H9 (cell line): Measurements from ENCODE around the gene WDR5. TPM values are rescaled to one million over a fixed set of nuclear protein-coding genes. Genes with fewer than 3 reads are reported as not detected.
A peak's percentile ranks its signal among the peaks of the same experiment; 100 is the strongest.

Experiments used
- DNase-seq: peaks from one replicate; pipeline ENCODE4 v3.0.0-alpha.2; 2017
- H2AFZ ChIP-seq: one replicate; pipeline ENCODE4 v1.6.1; 2013; ENCODE audit warnings: mild to moderate bottlenecking, low read length, control low read depth, moderate library complexity
- H2AK5ac ChIP-seq: 2 replicates; pipeline ENCODE4 v1.6.1; 2013; ENCODE audit warnings: low read length, control low read depth, mixed read lengths; ENCODE audit not compliant: insufficient read length
- H2BK120ac ChIP-seq: one replicate; pipeline ENCODE4 v1.6.1; 2013; ENCODE audit warnings: low read depth, mild to moderate bottlenecking, low read length, control low read depth, inconsistent platforms; ENCODE audit not compliant: poor library complexity, severe bottlenecking
- H2BK12ac ChIP-seq: 2 replicates; pipeline ENCODE4 v1.6.1; 2013; ENCODE audit warnings: low read length, control low read depth, mixed read lengths, low read depth; ENCODE audit not compliant: insufficient read length
- H2BK15ac ChIP-seq: 2 replicates; pipeline ENCODE4 v1.6.1; 2013; ENCODE audit warnings: low read depth, low read length, control low read depth
- H2BK20ac ChIP-seq: one replicate; pipeline ENCODE4 v1.6.1; 2013; ENCODE audit warnings: low read depth, mild to moderate bottlenecking, low read length, control low read depth, inconsistent platforms; ENCODE audit not compliant: poor library complexity, severe bottlenecking
- H2BK5ac ChIP-seq: 2 replicates; pipeline ENCODE4 v1.6.1; 2013; ENCODE audit warnings: low read length, control low read depth, mixed read lengths; ENCODE audit not compliant: insufficient read length
- H3K14ac ChIP-seq: 2 replicates; pipeline ENCODE4 v1.6.1; 2013; ENCODE audit warnings: low read length, control low read depth; ENCODE audit not compliant: insufficient read depth
- H3K18ac ChIP-seq: 2 replicates; pipeline ENCODE4 v1.6.1; 2013; ENCODE audit warnings: low read depth, mild to moderate bottlenecking, mixed read lengths, low read length, control low read depth; ENCODE audit not compliant: insufficient read length
- H3K23ac ChIP-seq: 2 replicates; pipeline ENCODE4 v1.6.1; 2013; ENCODE audit warnings: low read length, control low read depth, mixed read lengths, low read depth; ENCODE audit not compliant: insufficient read length
- H3K23me2 ChIP-seq: 2 replicates; pipeline ENCODE4 v1.6.1; 2013; ENCODE audit warnings: low read depth, mild to moderate bottlenecking, mixed read lengths, low read length, control low read depth; ENCODE audit not compliant: insufficient read length, poor library complexity, severe bottlenecking
- H3K27ac ChIP-seq: 2 replicates; pipeline ENCODE4 v1.5.1; 2013; ENCODE audit warnings: low read length, control low read depth, mixed read lengths, low read depth; ENCODE audit not compliant: insufficient read length
- H3K27me3 ChIP-seq: 2 replicates; pipeline ENCODE4 v1.6.1; 2013; ENCODE audit warnings: low read length, control low read depth, inconsistent platforms; ENCODE audit not compliant: insufficient read depth
- H3K4ac ChIP-seq: 2 replicates; pipeline ENCODE4 v1.6.1; 2013; ENCODE audit warnings: low read depth, mild to moderate bottlenecking, control low read depth, inconsistent platforms, low read length, moderate library complexity
- H3K4me1 ChIP-seq: 2 replicates; pipeline ENCODE4 v1.6.1; 2013; ENCODE audit warnings: low read length, control low read depth, inconsistent platforms; ENCODE audit not compliant: insufficient read depth
- H3K4me2 ChIP-seq: 2 replicates; pipeline ENCODE4 v1.6.1; 2013; ENCODE audit warnings: low read length, control low read depth, mixed read lengths; ENCODE audit not compliant: insufficient read length, insufficient read depth
- H3K56ac ChIP-seq: 2 replicates; pipeline ENCODE4 v1.6.1; 2013; ENCODE audit warnings: low read depth, mild to moderate bottlenecking, mixed read lengths, low read length, control low read depth; ENCODE audit not compliant: insufficient read length
- H3K79me1 ChIP-seq: 2 replicates; pipeline ENCODE4 v1.6.1; 2013; ENCODE audit warnings: low read depth, mild to moderate bottlenecking, moderate library complexity, low read length, control low read depth, inconsistent platforms; ENCODE audit not compliant: insufficient read depth, poor library complexity, severe bottlenecking
- H3K79me2 ChIP-seq: 2 replicates; pipeline ENCODE4 v1.6.1; 2013; ENCODE audit warnings: low read length, control low read depth, inconsistent platforms; ENCODE audit not compliant: insufficient read depth
- H3K9ac ChIP-seq: 2 replicates; pipeline ENCODE4 v1.6.1; 2013; ENCODE audit warnings: low read length, control low read depth, mixed read lengths; ENCODE audit not compliant: insufficient read length; ENCODE audit errors: extremely low read depth
- H3K9me3 ChIP-seq: one replicate; pipeline ENCODE4 v1.6.1; 2013; ENCODE audit warnings: low read depth, low read length, inconsistent platforms; ENCODE audit not compliant: control insufficient read depth
- H3T11ph ChIP-seq: one replicate; pipeline ENCODE4 v1.6.1; 2013; ENCODE audit warnings: mild to moderate bottlenecking, low read length, control low read depth, inconsistent platforms
- H4K20me1 ChIP-seq: one replicate; pipeline ENCODE4 v1.6.1; 2013; ENCODE audit not compliant: control insufficient read depth, insufficient read length, insufficient read depth
- H4K5ac ChIP-seq: 2 replicates; pipeline ENCODE4 v1.6.1; 2013; ENCODE audit warnings: low read depth, mild to moderate bottlenecking, mixed read lengths, low read length, control low read depth; ENCODE audit not compliant: insufficient read length
- H4K8ac ChIP-seq: replicated peaks from 2 replicates; pipeline ENCODE4 v1.6.1; 2013; ENCODE audit warnings: low read length, control low read depth, mixed read lengths, low read depth; ENCODE audit not compliant: insufficient read length
- H4K91ac ChIP-seq: 2 replicates; pipeline ENCODE4 v1.6.1; 2013; ENCODE audit warnings: low read depth, mild to moderate bottlenecking, moderate library complexity, mixed read lengths, low read length, control low read depth; ENCODE audit not compliant: insufficient read length
- H3K27ac Mint-ChIP-seq, 3 experiments: 2 replicates in 2 of 3; 3 replicates in 1 of 3; pipeline ENCODE4 v1.8.0; 2020 to 2021; ENCODE audit warnings: mixed read lengths in 3 of 3, mild to moderate bottlenecking in 1 of 3, moderate library complexity in 1 of 3
- H3K27me3 Mint-ChIP-seq: 2 replicates; pipeline ENCODE4 v1.8.0; 2021; ENCODE audit warnings: low read depth, mild to moderate bottlenecking, moderate library complexity, mixed read lengths
- H3K36me3 Mint-ChIP-seq, 3 experiments: 2 replicates in 2 of 3; 3 replicates in 1 of 3; pipeline ENCODE4 v1.8.0; 2020 to 2021; ENCODE audit warnings: low read depth in 3 of 3, mixed read lengths in 3 of 3; ENCODE audit not compliant: insufficient read depth in 1 of 3
- H3K4me1 Mint-ChIP-seq, 2 experiments: 2 replicates each; pipeline ENCODE4 v1.8.0; 2020; ENCODE audit warnings: mixed read lengths in 2 of 2
- H3K4me3 Mint-ChIP-seq, 2 experiments: 2 replicates in 1 of 2; 3 replicates in 1 of 2; pipeline ENCODE4 v1.8.0; 2020 to 2021; ENCODE audit warnings: mild to moderate bottlenecking in 2 of 2, mixed read lengths in 2 of 2, moderate library complexity in 1 of 2
- H3K9me3 Mint-ChIP-seq, 2 experiments: 2 replicates in 1 of 2; 3 replicates in 1 of 2; pipeline ENCODE4 v1.8.0; 2020; ENCODE audit warnings: mild to moderate bottlenecking in 2 of 2, mixed read lengths in 2 of 2, moderate library complexity in 1 of 2
- WGBS: extraction: QIAGEN DNeasy Blood & Tissue Kit; methylation state at CpG from one replicate; pipeline ENCODE4 v1.1.7; 2013; ENCODE audit warnings: missing lambda C conversion rate, low lambda C conversion rate, mixed read lengths; ENCODE audit not compliant: insufficient read length; ENCODE audit errors: extremely low coverage; 5-methylcytosine and 5-hydroxymethylcytosine counted together
- total RNA-seq: library from RNA; stranded (reverse); gene quantifications from 2 replicates; pipeline ENCODE4 v1.2.1, GENCODE V29; 2021
- TF ChIP-seq, protein P1 (sequence below): fragments of 200-600 bp; sonication (generic); conservative IDR thresholded peaks from 3 replicates; pipeline ENCODE4 v1.8.0; 2021; ENCODE audit warnings: antibody characterized with exemption, mild to moderate bottlenecking

The WDR5 gene
- total RNA-seq, 1 experiment from 2014 or later = 72.3 TPM

DNA sequence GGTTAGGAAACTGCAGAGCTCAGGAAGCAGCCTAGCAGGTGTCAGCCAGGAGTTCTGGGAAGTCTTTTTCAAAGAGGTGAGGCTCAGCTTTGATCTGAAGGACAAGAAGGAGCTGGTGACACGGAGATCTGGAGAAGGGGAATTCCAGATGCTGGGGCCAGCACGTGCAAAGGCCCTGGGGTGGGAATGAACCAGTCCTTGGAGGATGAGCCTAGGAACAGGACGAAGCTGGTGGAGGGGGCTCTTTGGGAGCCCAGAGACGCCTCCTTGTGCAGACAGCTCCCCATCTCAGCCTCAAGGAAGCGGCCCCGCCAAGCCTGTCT lies 43.7 kb downstream of the WDR5 start:
- H4K20me1 ChIP-seq = peaks cover 2% of the 10 kb centered on the region
- H3K9ac ChIP-seq = no peak overlapping the region
- TF ChIP-seq, protein P1, sequence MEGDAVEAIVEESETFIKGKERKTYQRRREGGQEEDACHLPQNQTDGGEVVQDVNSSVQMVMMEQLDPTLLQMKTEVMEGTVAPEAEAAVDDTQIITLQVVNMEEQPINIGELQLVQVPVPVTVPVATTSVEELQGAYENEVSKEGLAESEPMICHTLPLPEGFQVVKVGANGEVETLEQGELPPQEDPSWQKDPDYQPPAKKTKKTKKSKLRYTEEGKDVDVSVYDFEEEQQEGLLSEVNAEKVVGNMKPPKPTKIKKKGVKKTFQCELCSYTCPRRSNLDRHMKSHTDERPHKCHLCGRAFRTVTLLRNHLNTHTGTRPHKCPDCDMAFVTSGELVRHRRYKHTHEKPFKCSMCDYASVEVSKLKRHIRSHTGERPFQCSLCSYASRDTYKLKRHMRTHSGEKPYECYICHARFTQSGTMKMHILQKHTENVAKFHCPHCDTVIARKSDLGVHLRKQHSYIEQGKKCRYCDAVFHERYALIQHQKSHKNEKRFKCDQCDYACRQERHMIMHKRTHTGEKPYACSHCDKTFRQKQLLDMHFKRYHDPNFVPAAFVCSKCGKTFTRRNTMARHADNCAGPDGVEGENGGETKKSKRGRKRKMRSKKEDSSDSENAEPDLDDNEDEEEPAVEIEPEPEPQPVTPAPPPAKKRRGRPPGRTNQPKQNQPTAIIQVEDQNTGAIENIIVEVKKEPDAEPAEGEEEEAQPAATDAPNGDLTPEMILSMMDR = no peak
- H3K36me3 Mint-ChIP-seq = peaks cover 0 to 3% (median 0%) of the 10 kb centered on the region in 3 experiments; a peak in 2 of 7 replicates
- H3K4me1 ChIP-seq = no peaks in the 10 kb centered on the region
- no peak overlapping the region for H3K4me3 Mint-ChIP-seq
- no peak overlapping the region for H3K18ac ChIP-seq
- no peak overlapping the region for H4K5ac ChIP-seq
- no peak overlapping the region for H3K4me2 ChIP-seq
- peaks cover 3 to 12% of the 10 kb centered on the region in 2 experiments; a peak in 3 of 4 replicates for H3K4me1 Mint-ChIP-seq
- no peaks in the 10 kb centered on the region for H3K79me1 ChIP-seq
- H2BK12ac ChIP-seq = no peak overlapping the region
- no peak for DNase-seq
- H3K79me2 ChIP-seq = no peaks in the 10 kb centered on the region
- H4K91ac ChIP-seq = no peak overlapping the region
- no peak overlapping the region for H3K23ac ChIP-seq
- H3K4ac ChIP-seq = no peak overlapping the region
- no peak overlapping the region for H2BK5ac ChIP-seq
- peaks cover 7 to 8% of the 10 kb centered on the region in 2 experiments for H3K9me3 Mint-ChIP-seq
- H3K23me2 ChIP-seq = no peaks in the 10 kb centered on the region
- H2BK15ac ChIP-seq = no peak overlapping the region
- H3K56ac ChIP-seq = no peak overlapping the region
- no peak overlapping the region for H2AFZ ChIP-seq
- H3K14ac ChIP-seq = no peak overlapping the region
- H3K27ac ChIP-seq = no peak overlapping the region
- WGBS = no CpG with 5 or more reads among the region's 6 CpGs
- no peaks in the 10 kb centered on the region for H3K9me3 ChIP-seq
- H3K27me3 ChIP-seq = no peaks in the 10 kb centered on the region
- H2AK5ac ChIP-seq = no peak overlapping the region
- H2BK120ac ChIP-seq = no peak overlapping the region
- no peak overlapping the region for H4K8ac ChIP-seq
- H3K27ac Mint-ChIP-seq = 0 out of 7 replicates have a peak overlapping the region, but pooled peaks of 1 of the 3 experiments have one; percentile 40
- H3T11ph ChIP-seq = no peak overlapping the region
- H3K27me3 Mint-ChIP-seq = peaks cover 5% of the 10 kb centered on the region; the same call in 1 of the 2 replicates
- H2BK20ac ChIP-seq = no peak overlapping the region
